IMR-90 (cell line): ENCODE data around the gene UNC93B1. TPM values are rescaled to one million over a fixed set of nuclear protein-coding genes. Genes with fewer than 3 reads are reported as not detected.
"Not testable (repeated sequence)": the region's sequence is repeated elsewhere in the genome, so short reads cannot be mapped to it uniquely, and the experiment has no call there.

Source experiments
- ATAC-seq: fragments of 200-7000 bp; cut with Tn5 transposase; 2 replicates; pipeline ENCODE4 v1.9.1; 2020; ENCODE audit warnings: low read depth, mild to moderate bottlenecking, moderate library complexity
- BruUV-seq: library from RNA; stranded (reverse); fragments of 400-500 nt; replicated peaks from 2 replicates; lab custom pipeline; 2021; lab: Mats Ljungman, UMichigan
- CTCF ChIA-PET: fragments of 300-600 bp; formaldehyde crosslinking; extraction: SDS; loops from one replicate; lab custom pipeline; 2021; ENCODE audit warnings: antibody characterized with exemption; lab: Yijun Ruan, JAX
- POLR2A ChIA-PET: fragments of 300-600 bp; sonication (Branson Sonifier 250); formaldehyde crosslinking; loops from one replicate; lab custom pipeline; 2022; ENCODE audit warnings: antibody characterized with exemption; ENCODE audit not compliant: unreplicated experiment; lab: Charles Lee
- DNase-seq: peaks from one replicate; pipeline ENCODE4 v3.0.0; 2013
- H2AFZ ChIP-seq: replicated peaks from 2 replicates; pipeline ENCODE3; 2013; ENCODE audit warnings: low read length, mild to moderate bottlenecking; ENCODE audit not compliant: poor library complexity
- H2AK5ac ChIP-seq: 2 replicates; pipeline ENCODE4 v1.6.1; 2013; ENCODE audit warnings: low read depth, low read length, inconsistent platforms
- H2AK9ac ChIP-seq: replicated peaks from 2 replicates; pipeline ENCODE3; 2013; ENCODE audit warnings: mild to moderate bottlenecking, low read depth, low read length, moderate library complexity; ENCODE audit not compliant: poor library complexity
- H2BK120ac ChIP-seq: 2 replicates; pipeline ENCODE4 v1.6.1; 2013; ENCODE audit warnings: low read depth, low read length, inconsistent platforms
- H2BK15ac ChIP-seq: 3 replicates; pipeline ENCODE4 v1.6.1; 2013; ENCODE audit warnings: low read depth, low read length, inconsistent platforms
- H2BK20ac ChIP-seq: 2 replicates; pipeline ENCODE4 v1.6.1; 2013; ENCODE audit warnings: low read depth, mild to moderate bottlenecking, inconsistent platforms, low read length, moderate library complexity
- H2BK5ac ChIP-seq: 2 replicates; pipeline ENCODE4 v1.6.1; 2013; ENCODE audit warnings: mild to moderate bottlenecking, low read depth, low read length, inconsistent platforms; ENCODE audit not compliant: poor library complexity, severe bottlenecking
- H3K14ac ChIP-seq: replicated peaks from 2 replicates; pipeline ENCODE4 v1.6.1; 2013; ENCODE audit warnings: low read depth, low read length, inconsistent platforms
- H3K18ac ChIP-seq: 2 replicates; pipeline ENCODE4 v1.6.1; 2013; ENCODE audit warnings: low read depth, low read length, control low read depth
- H3K23ac ChIP-seq: 2 replicates; pipeline ENCODE4 v1.6.1; 2013; ENCODE audit warnings: low read depth, low read length, inconsistent platforms
- H3K27ac ChIP-seq: 2 replicates; pipeline ENCODE4 v1.5.1; 2013; ENCODE audit warnings: mild to moderate bottlenecking, control low read depth, low read length; ENCODE audit not compliant: insufficient read depth
- H3K27me3 ChIP-seq: 2 replicates; pipeline ENCODE4 v1.6.1; 2013; ENCODE audit warnings: low read length; ENCODE audit not compliant: control insufficient read depth, insufficient read depth
- H3K36me3 ChIP-seq: 2 replicates; pipeline ENCODE4 v1.6.1; 2013; ENCODE audit warnings: low read length, mixed read lengths; ENCODE audit not compliant: control insufficient read depth, insufficient read depth
- H3K4ac ChIP-seq: 2 replicates; pipeline ENCODE4 v1.6.1; 2013; ENCODE audit warnings: low read depth, low read length, inconsistent platforms
- H3K4me1 ChIP-seq: 2 replicates; pipeline ENCODE4 v1.6.1; 2013; ENCODE audit warnings: low read length, mixed read lengths; ENCODE audit not compliant: control insufficient read depth, insufficient read depth
- H3K4me2 ChIP-seq: 2 replicates; pipeline ENCODE4 v1.6.1; 2013; ENCODE audit warnings: low read depth, mild to moderate bottlenecking, control low read depth, low read length, moderate library complexity
- H3K4me3 ChIP-seq: 2 replicates; pipeline ENCODE4 v1.5.1; 2013; ENCODE audit warnings: low read depth, mild to moderate bottlenecking, control low read depth, low read length, moderate library complexity; ENCODE audit not compliant: insufficient read depth
- H3K56ac ChIP-seq: 2 replicates; pipeline ENCODE4 v1.6.1; 2013; ENCODE audit warnings: low read length, inconsistent platforms; ENCODE audit not compliant: insufficient read depth; ENCODE audit errors: extremely low read depth
- H3K79me1 ChIP-seq, 2 experiments: 2 replicates each; pipeline ENCODE4 v1.6.1; 2013; ENCODE audit warnings: low read length in 2 of 2, inconsistent platforms in 1 of 2, low read depth in 1 of 2
- H3K9ac ChIP-seq: 2 replicates; pipeline ENCODE4 v1.6.1; 2013; ENCODE audit warnings: low read depth, low read length, control low read depth
- H3K9me1 ChIP-seq: 2 replicates; pipeline ENCODE4 v1.6.1; 2013; ENCODE audit warnings: low read length, inconsistent platforms; ENCODE audit not compliant: insufficient read depth
- H3K9me3 ChIP-seq: 2 replicates; pipeline ENCODE4 v1.6.1; 2013; ENCODE audit warnings: low read length; ENCODE audit not compliant: control insufficient read depth, insufficient read depth
- H4K20me1 ChIP-seq: 2 replicates; pipeline ENCODE4 v1.6.1; 2013; ENCODE audit warnings: low read length, inconsistent platforms; ENCODE audit not compliant: insufficient read depth
- H4K5ac ChIP-seq: 2 replicates; pipeline ENCODE4 v1.6.1; 2013; ENCODE audit warnings: mild to moderate bottlenecking, low read depth, low read length, control low read depth
- H4K8ac ChIP-seq, 2 experiments: 2 replicates each; pipeline ENCODE4 v1.6.1; 2013; ENCODE audit warnings: low read depth in 2 of 2, low read length in 2 of 2, control low read depth in 1 of 2, inconsistent platforms in 1 of 2
- H4K91ac ChIP-seq: 2 replicates; pipeline ENCODE4 v1.6.1; 2013; ENCODE audit warnings: low read depth, low read length, inconsistent platforms; ENCODE audit not compliant: insufficient read depth
- WGBS, 2 experiments: methylation state at CpG; one replicate each; pipeline versions ENCODE4 v1.1.5 to v1.1.7; 2013; ENCODE audit warnings: missing lambda C conversion rate in 2 of 2; ENCODE audit not compliant: insufficient read length in 1 of 2; ENCODE audit errors: extremely low coverage in 2 of 2; 5-methylcytosine and 5-hydroxymethylcytosine counted together
- dilution Hi-C: fragments of 300-500 bp; cut with HindIII; formaldehyde crosslinking; loops from one replicate; pipeline ENCODE4 v1.14.3; 2018; ENCODE audit warnings: low sequenced_read_pairs; ENCODE audit not compliant: unreplicated experiment
- in situ Hi-C: fragments of 300-500 bp; cut with MboI; formaldehyde crosslinking; loops from 3 replicates; pipeline ENCODE4 v1.14.3; 2019; ENCODE audit warnings: low sequenced_read_pairs, inconsistent platforms, mixed read lengths
- intact Hi-C: fragments of 100-400 bp; cut with micrococcal nuclease; formaldehyde crosslinking; loops from 2 replicates; pipeline ENCODE4 v1.10.0; 2022
- polyA plus RNA-seq, 3 experiments: library from polyadenylated mRNA; depleted of rRNA; stranded (reverse); fragments of >200 nt; gene quantifications; 2 replicates each; pipeline ENCODE4 v1.2.3, GENCODE V29; 2012; ENCODE audit warnings: low replicate concordance in 1 of 3
- total RNA-seq: library from RNA; depleted of rRNA; stranded (reverse); fragments of >200 nt; gene quantifications from 2 replicates; pipeline ENCODE4 v1.2.3, GENCODE V29; 2012

The UNC93B1 gene
- total and polyA plus RNA-seq, 2 of the 4 experiments (the other 2 are of a cell fraction), result 10.9 to 19.2 TPM

GRCh38 chr11:67990546-67991346, 13.2 kb downstream of the UNC93B1 start:
- dilution Hi-C loops, H2AK9ac ChIP-seq, H2AK5ac ChIP-seq, H3K18ac ChIP-seq, H2BK120ac ChIP-seq, H2BK20ac ChIP-seq, H4K5ac ChIP-seq, H3K4ac ChIP-seq, CTCF ChIA-PET, H2AFZ ChIP-seq, POLR2A ChIA-PET, H4K20me1 ChIP-seq, H3K4me3 ChIP-seq, H2BK5ac ChIP-seq, H3K27me3 ChIP-seq, DNase-seq, H3K9me3 ChIP-seq, H3K9ac ChIP-seq, H3K23ac ChIP-seq, intact Hi-C loops, H3K56ac ChIP-seq, H3K9me1 ChIP-seq, H4K8ac ChIP-seq, H3K27ac ChIP-seq, H2BK15ac ChIP-seq, H3K4me1 ChIP-seq, H3K79me1 ChIP-seq, H3K36me3 ChIP-seq, H3K14ac ChIP-seq, BruUV-seq, in situ Hi-C loops, H4K91ac ChIP-seq, ATAC-seq: not testable (repeated sequence)
- 0% methylated on average over 8 of the region's 58 CpGs; no CpG with 5 or more reads in 1 of the 2 experiments for WGBS, 2 experiments
- 0 out of 2 replicates have a peak overlapping the region, but pooled peaks have one; percentile 1 for H3K4me2 ChIP-seq

- H3K9ac ChIP-seq, H2BK20ac ChIP-seq, H3K9me3 ChIP-seq, H4K8ac ChIP-seq, H2AFZ ChIP-seq, H4K91ac ChIP-seq, H2BK120ac ChIP-seq, H3K4me1 ChIP-seq, BruUV-seq, H3K27me3 ChIP-seq, H3K14ac ChIP-seq, DNase-seq, H3K9me1 ChIP-seq, H3K79me1 ChIP-seq, H2AK9ac ChIP-seq, POLR2A ChIA-PET, in situ Hi-C loops, H3K23ac ChIP-seq, H3K27ac ChIP-seq, H3K18ac ChIP-seq, dilution Hi-C loops, H4K20me1 ChIP-seq, CTCF ChIA-PET, H3K56ac ChIP-seq, H3K36me3 ChIP-seq, H3K4ac ChIP-seq, H3K4me2 ChIP-seq, H2AK5ac ChIP-seq, ATAC-seq, H2BK15ac ChIP-seq, H2BK5ac ChIP-seq, H3K4me3 ChIP-seq, intact Hi-C loops, H4K5ac ChIP-seq: not testable (repeated sequence)
- WGBS, 2 experiments, result no CpG with 5 or more reads among the region's 6 CpGs
Measured at GRCh38 chr11:67985302-67985701, 18.6 kb downstream of the UNC93B1 start.
